GM12872 (cell line): ENCODE measurements around the gene MLF2.
A peak's percentile ranks its signal among the peaks of the same experiment; 100 is the strongest.

ENCODE experiments used
- TF ChIP-seq, protein P1 (sequence below): IDR thresholded peaks from 3 replicates; pipeline ENCODE4 v1.5.1; 2011; ENCODE audit warnings: low read depth, mild to moderate bottlenecking, low read length, moderate library complexity; ENCODE audit not compliant: insufficient read depth

The MLF2 gene

DNA sequence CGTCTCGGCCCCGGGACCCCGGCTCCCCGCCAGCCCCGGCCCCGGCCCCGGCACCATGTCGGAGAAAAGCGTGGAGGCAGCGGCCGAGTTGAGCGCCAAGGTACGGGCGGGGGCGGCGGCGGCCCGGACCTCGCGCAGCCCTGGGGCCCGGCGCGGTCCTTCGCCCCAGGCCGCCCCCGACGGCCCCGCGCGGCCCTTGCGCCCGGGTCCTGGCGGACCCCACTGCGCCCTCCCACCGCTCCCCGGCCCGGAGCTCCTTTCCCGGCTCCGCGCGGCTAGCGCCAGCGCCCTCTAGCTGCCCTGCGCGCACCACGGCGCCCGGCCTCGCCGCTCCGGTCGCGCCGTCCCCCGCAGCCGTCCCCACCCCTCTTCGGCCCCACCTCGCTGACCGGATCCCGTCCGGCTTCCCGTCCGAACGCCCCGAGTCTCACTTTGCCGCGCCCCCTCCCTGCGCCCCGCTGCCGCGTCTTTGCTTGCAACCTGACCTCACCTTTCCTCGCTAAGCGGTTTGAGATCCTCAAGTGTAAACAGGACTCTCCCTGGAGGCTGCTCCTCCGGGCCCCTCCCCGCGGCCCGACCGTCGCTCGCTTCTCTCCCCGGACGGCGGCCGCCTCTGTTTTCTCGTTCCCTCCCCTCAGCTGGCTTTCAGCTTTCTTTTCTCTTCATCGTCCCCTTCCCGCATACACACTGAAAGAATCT lies 13.9 kb upstream of the MLF2 start:
- TF ChIP-seq, protein P1, sequence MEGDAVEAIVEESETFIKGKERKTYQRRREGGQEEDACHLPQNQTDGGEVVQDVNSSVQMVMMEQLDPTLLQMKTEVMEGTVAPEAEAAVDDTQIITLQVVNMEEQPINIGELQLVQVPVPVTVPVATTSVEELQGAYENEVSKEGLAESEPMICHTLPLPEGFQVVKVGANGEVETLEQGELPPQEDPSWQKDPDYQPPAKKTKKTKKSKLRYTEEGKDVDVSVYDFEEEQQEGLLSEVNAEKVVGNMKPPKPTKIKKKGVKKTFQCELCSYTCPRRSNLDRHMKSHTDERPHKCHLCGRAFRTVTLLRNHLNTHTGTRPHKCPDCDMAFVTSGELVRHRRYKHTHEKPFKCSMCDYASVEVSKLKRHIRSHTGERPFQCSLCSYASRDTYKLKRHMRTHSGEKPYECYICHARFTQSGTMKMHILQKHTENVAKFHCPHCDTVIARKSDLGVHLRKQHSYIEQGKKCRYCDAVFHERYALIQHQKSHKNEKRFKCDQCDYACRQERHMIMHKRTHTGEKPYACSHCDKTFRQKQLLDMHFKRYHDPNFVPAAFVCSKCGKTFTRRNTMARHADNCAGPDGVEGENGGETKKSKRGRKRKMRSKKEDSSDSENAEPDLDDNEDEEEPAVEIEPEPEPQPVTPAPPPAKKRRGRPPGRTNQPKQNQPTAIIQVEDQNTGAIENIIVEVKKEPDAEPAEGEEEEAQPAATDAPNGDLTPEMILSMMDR, result peak; percentile 64; the same call in 2 of the 3 replicates

DNA sequence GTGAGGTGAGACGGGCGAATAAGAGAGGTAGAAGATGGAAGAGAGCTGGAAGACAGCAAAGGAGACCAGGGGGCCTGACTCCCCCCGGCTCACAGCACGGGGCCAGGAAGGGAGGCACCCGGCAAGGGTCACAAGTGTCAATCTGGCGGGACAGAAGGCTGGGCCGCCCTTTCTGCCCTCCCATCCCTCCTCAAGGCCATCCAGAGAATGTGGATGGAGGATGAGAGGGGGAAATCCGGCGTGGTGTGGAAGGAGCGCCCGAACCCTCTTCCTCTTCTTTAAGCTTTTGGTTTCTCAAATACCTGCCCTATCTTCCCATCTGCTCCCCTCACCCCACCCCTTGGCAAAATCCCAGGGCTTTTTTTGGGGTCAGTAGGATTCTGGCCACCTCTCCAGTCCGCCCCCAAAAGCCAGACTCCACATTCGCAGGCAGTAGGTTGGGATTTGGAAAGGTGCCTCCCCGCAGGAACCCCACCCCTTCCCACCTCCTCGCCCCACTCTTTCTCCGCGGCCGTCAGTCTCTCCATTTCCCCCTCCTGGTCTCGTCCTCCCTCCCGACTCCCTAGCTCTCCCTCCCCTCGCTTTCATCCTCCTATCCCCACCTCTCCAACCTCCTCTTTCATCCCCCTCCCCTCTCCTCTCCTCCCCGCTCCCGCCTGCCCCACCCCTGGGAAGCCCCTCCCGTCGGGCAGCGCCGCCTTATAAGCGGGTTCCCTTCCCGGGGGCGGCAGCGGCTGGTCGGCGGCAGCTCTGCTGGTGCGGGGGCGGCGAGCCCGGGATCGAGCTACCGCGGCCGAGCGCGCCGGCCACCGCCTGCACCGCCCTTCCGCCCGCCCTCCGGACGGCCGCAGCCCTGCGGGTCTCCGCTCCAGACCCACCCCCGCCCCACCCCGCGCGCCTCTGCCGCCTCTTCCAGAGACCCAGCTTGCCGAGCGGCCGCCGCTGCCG lies 13.0 kb upstream of the MLF2 start, which contains the start of gene PTMS:
PTMS (plus strand) TSS at position 730 of the 948 bp plus-strand sequence. CDS start 343 bp downstream, outside the sequence.
- TF ChIP-seq, protein P1, result no peak

DNA sequence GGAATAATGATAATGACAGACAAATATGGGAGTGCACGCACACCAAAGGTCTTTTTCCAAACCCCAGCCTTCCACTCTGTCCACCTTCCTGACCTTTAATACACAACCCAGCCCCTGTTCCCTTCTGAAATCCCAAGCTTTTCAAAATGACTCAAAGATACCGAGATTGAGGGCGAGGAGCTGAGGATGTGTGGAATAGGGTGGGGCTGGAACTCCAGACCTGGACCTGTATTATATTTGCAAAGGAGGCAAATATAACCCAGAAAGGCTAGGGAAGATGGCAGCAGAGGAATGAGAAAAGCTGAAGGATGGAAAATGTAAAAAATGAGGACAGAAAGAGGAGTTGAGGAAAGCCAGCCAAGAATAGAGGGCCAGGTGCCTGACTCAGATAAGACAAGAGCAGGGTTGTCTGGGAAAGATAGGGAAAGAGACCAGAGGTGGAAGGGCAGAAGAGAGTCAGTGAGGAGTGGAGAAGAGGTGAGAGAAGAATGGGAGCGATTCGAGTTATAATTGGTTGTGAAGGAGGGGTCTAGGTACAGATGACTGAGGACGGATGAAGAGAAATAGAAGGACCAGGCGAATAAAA lies 12.2 kb upstream of the MLF2 start:
- TF ChIP-seq, protein P1, result no peak

DNA sequence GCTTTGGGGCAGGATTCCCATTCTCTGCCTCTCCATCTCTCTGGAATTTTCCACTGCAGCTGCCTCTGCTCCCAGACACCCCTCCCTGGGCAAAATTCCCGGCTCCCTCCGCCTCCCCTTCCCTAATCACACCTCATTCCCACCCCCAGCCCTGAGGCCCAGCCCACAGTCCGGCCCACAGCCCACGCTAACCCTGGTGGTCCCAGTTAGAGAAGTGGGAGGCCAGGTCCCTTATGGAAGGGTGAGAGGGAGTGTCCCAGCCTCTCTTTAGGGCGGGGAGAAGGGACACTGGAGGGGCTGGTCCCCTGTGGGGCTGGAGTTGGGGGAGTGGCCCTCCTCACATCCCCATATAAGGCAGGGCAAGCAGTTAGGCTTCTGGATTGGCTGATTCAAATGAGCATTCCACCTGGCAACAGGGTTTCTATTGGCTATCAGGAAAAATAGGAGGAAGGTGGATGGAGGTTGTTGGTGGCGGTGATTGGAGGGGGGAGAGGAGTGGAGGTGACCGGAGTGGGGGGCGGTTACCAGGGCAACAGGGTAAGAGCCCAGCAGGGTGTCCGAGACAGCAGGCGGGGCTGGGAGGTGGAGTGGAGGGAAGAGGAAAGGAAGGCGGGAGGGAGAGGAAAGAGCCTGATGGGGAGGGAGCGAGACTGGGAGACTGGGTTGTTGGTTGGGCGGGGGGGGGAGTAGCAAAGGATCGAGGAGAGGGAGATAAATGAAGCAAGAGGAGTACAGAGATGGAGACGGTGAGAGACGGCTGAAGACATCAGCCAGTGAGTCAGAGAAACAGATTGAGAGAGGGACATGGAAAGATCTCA lies 11.3 kb upstream of the MLF2 start:
- TF ChIP-seq, protein P1, result no peak

GRCh38 chr12:6763380-6763779 lies 10.4 kb upstream of the MLF2 start:
- TF ChIP-seq, protein P1, result no peak

GRCh38 chr12:6759741-6760140 lies 6.8 kb upstream of the MLF2 start:
- TF ChIP-seq, protein P1, result no peak
